ENCODE data around the gene DNAL1. TPM values are rescaled to one million over a fixed set of nuclear protein-coding genes. Genes with fewer than 3 reads are reported as not detected.

DNAL1 gene, protein sequence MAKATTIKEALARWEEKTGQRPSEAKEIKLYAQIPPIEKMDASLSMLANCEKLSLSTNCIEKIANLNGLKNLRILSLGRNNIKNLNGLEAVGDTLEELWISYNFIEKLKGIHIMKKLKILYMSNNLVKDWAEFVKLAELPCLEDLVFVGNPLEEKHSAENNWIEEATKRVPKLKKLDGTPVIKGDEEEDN
- total RNA-seq (2021; ENCODE audit: unreplicated experiment) = 14.6 TPM
- 1.9 and 3.3 TPM in 2 replicates for polyA plus RNA-seq (2012)
- percentile 49 among the genes with signal in this experiment for Bru-seq, nascent RNA
- BruChase-seq, experiment 1, labeled RNA remaining after a 6-hour chase = percentile 78 among the genes with signal in this experiment
- percentile 64 among the genes with signal in this experiment for BruChase-seq, experiment 2, labeled RNA remaining after a 2-hour chase
- long read RNA-seq, full-length matches to known transcripts = 5 of 10 reads
- long read RNA-seq, partial matches to known transcripts = 0 of 10 reads
- long read RNA-seq, other reads (novel, unspliced or antisense) = 5 of 10 reads

DNA sequence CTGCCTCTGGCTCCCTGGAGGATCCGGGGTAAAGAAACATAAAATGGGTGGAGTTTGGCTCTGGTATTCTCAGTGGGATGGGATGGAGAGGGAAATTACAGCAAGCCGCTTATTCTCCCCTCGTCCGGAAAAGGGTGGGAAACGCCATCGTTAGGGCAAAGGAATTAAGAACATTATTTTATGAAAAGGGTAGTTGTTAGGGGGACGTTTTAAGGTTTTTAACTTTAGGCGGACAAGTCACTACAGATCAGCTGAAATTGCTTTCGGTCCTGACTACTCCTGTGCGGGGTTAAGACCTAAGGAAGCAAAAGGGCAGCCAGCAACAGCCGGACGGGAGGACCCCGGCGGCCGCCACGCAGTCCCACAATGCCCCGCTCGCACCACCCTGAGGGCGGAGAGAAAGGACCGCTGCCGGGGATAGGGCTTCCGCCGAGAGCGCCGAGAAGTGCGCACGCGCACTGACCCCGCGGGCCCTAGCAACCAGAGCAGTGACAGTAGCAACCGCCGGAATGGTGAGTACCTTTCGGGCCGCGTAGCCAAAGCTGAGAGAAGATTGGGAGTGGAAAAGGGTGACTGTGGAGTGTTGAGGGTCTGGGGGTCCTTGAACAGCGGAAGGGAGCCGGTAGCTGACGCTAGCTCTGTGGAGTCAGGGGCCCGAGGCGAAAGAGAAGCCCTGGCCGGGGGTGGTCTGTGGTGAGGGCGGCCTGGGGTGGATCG lies at the start of gene DNAL1:
DNAL1 (plus strand) TSS at position 456 of the 717 bp plus-strand sequence; CDS start at position 510, 54 bp downstream.
- H3K79me2 ChIP-seq (ENCODE audit: insufficient read depth, low read length) = peaks cover 11% of the 10 kb centered on the region
- peak within 1 kb of the TSS; percentile 54 for H3K27ac ChIP-seq (ENCODE audit: low read depth, low read length)
- ATAC-seq (peak; percentile 99), DNase-seq (ENCODE audit: low read depth, low spot score) (peak; percentile 71)
- H3K4me1 ChIP-seq (ENCODE audit: control insufficient read depth in 1 of 2, insufficient read depth in 2 of 2, low read length in 2 of 2) = peaks cover 12 to 25% of the 10 kb centered on the region in 2 experiments
- H3K4me3 ChIP-seq (replicated peaks in 1 of 2; ENCODE audit: low read depth in 1 of 2, low read length in 2 of 2) = peak within 1 kb of the TSS; percentile 95 to 99
- intact Hi-C loops (cut with micrococcal nuclease) = no loop called here
- H3K9me2 ChIP-seq (ENCODE audit: insufficient read depth) = no peaks in the 10 kb centered on the region
- no peaks in the 10 kb centered on the region for H4K20me1 ChIP-seq (ENCODE audit: insufficient read depth)
- H3K9me3 ChIP-seq (ENCODE audit: control insufficient read depth in 1 of 2, insufficient read depth in 1 of 2, low read depth in 1 of 2, low read length in 2 of 2) = no peaks in the 10 kb centered on the region
- CTCF ChIA-PET = interaction anchor here (1.1 kb wide), 1 partner anchor 17 kb away, joined by 4 read pairs; no protein-coding TSS in a partner anchor
- H3K9ac ChIP-seq (ENCODE audit: low read length) = peak within 1 kb of the TSS; percentile 78
- POLR2A ChIA-PET = no interaction called here
- H3K27me3 ChIP-seq (ENCODE audit: insufficient read depth, low read length) = no peaks in the 10 kb centered on the region
- RAD21 ChIA-PET (ENCODE audit: low non-redundant PET in 1 of 2, low total read pairs in 2 of 2, uncharacterized antibody in 2 of 2, unreplicated experiment in 2 of 2) = no interaction called here
- no peaks in the 10 kb centered on the region for H3K36me3 ChIP-seq (ENCODE audit: control insufficient read depth in 1 of 2, insufficient read depth in 2 of 2, low read length in 2 of 2)
- BruUV-seq (replicated peaks) = TSS peak; percentile 100
- H3K4me2 ChIP-seq (ENCODE audit: low read length) = peak within 1 kb of the TSS; percentile 99
- peak within 1 kb of the TSS; percentile 94 for H2AFZ ChIP-seq (ENCODE audit: low read depth, low read length, poor library complexity, severe bottlenecking)
- no peak for TF ChIP-seq RAD21 (IDR thresholded peaks at IDR 0.05; ENCODE audit: low read depth)
- no peak for TF ChIP-seq FOSL1 (IDR thresholded peaks at IDR 0.05; ENCODE audit: low read depth)
- no peak; the same call in 1 of the 2 replicates for TF ChIP-seq ELF1 (IDR thresholded peaks at IDR 0.05; ENCODE audit: borderline replicate concordance, low read depth)
- TF ChIP-seq, protein P1, sequence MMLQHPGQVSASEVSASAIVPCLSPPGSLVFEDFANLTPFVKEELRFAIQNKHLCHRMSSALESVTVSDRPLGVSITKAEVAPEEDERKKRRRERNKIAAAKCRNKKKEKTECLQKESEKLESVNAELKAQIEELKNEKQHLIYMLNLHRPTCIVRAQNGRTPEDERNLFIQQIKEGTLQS (IDR thresholded peaks at IDR 0.05) = no peak
- TF ChIP-seq ZNF274 (IDR thresholded peaks at IDR 0.05; ENCODE audit: low read depth, low read length) = no peak
- TF ChIP-seq, protein P2, sequence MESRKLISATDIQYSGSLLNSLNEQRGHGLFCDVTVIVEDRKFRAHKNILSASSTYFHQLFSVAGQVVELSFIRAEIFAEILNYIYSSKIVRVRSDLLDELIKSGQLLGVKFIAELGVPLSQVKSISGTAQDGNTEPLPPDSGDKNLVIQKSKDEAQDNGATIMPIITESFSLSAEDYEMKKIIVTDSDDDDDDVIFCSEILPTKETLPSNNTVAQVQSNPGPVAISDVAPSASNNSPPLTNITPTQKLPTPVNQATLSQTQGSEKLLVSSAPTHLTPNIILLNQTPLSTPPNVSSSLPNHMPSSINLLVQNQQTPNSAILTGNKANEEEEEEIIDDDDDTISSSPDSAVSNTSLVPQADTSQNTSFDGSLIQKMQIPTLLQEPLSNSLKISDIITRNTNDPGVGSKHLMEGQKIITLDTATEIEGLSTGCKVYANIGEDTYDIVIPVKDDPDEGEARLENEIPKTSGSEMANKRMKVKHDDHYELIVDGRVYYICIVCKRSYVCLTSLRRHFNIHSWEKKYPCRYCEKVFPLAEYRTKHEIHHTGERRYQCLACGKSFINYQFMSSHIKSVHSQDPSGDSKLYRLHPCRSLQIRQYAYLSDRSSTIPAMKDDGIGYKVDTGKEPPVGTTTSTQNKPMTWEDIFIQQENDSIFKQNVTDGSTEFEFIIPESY (IDR thresholded peaks at IDR 0.05; ENCODE audit: extremely low read depth, insufficient replicate concordance, low read length) = no peak
- TF ChIP-seq EZH2 (IDR thresholded peaks at IDR 0.05) = no peak
- TF ChIP-seq POLR2AphosphoS5 (IDR thresholded peaks at IDR 0.05; ENCODE audit: low read depth, low read length) = peak; percentile 89
- TF ChIP-seq EGR1 (IDR thresholded peaks at IDR 0.05; ENCODE audit: low read depth) = no peak
- peak; percentile 82; the same call in 1 of the 2 replicates for TF ChIP-seq SIN3A (IDR thresholded peaks at IDR 0.05; ENCODE audit: low read depth)
- TF ChIP-seq TCF7L2 (IDR thresholded peaks at IDR 0.05; ENCODE audit: borderline replicate concordance, extremely low read depth, insufficient read depth, insufficient read length) = no peak
- peak; percentile 85 for TF ChIP-seq POLR2A (IDR thresholded peaks at IDR 0.05; ENCODE audit: borderline replicate concordance, extremely low read depth, insufficient read depth, insufficient read length)
- TF ChIP-seq JUND (IDR thresholded peaks at IDR 0.05) = no peak
- peak; percentile 18; the same call in 1 of the 2 replicates for TF ChIP-seq CBX3 (IDR thresholded peaks at IDR 0.05; ENCODE audit: low read depth)
- TF ChIP-seq, protein P3, sequence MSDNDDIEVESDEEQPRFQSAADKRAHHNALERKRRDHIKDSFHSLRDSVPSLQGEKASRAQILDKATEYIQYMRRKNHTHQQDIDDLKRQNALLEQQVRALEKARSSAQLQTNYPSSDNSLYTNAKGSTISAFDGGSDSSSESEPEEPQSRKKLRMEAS (IDR thresholded peaks at IDR 0.05) = peak; percentile 70
- TF ChIP-seq, protein P4, sequence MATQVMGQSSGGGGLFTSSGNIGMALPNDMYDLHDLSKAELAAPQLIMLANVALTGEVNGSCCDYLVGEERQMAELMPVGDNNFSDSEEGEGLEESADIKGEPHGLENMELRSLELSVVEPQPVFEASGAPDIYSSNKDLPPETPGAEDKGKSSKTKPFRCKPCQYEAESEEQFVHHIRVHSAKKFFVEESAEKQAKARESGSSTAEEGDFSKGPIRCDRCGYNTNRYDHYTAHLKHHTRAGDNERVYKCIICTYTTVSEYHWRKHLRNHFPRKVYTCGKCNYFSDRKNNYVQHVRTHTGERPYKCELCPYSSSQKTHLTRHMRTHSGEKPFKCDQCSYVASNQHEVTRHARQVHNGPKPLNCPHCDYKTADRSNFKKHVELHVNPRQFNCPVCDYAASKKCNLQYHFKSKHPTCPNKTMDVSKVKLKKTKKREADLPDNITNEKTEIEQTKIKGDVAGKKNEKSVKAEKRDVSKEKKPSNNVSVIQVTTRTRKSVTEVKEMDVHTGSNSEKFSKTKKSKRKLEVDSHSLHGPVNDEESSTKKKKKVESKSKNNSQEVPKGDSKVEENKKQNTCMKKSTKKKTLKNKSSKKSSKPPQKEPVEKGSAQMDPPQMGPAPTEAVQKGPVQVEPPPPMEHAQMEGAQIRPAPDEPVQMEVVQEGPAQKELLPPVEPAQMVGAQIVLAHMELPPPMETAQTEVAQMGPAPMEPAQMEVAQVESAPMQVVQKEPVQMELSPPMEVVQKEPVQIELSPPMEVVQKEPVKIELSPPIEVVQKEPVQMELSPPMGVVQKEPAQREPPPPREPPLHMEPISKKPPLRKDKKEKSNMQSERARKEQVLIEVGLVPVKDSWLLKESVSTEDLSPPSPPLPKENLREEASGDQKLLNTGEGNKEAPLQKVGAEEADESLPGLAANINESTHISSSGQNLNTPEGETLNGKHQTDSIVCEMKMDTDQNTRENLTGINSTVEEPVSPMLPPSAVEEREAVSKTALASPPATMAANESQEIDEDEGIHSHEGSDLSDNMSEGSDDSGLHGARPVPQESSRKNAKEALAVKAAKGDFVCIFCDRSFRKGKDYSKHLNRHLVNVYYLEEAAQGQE (IDR thresholded peaks at IDR 0.05; ENCODE audit: low read depth) = no peak
